HG02623 (cell line): Measurements from ENCODE around the gene PPDPF.

Source experiments
- ATAC-seq: cut with Tn5 transposase; IDR thresholded peaks from one replicate; pipeline ENCODE4 v1.9.1; 2021; ENCODE audit warnings: moderate library complexity; ENCODE audit not compliant: unreplicated experiment

Gene PPDPF

DNA sequence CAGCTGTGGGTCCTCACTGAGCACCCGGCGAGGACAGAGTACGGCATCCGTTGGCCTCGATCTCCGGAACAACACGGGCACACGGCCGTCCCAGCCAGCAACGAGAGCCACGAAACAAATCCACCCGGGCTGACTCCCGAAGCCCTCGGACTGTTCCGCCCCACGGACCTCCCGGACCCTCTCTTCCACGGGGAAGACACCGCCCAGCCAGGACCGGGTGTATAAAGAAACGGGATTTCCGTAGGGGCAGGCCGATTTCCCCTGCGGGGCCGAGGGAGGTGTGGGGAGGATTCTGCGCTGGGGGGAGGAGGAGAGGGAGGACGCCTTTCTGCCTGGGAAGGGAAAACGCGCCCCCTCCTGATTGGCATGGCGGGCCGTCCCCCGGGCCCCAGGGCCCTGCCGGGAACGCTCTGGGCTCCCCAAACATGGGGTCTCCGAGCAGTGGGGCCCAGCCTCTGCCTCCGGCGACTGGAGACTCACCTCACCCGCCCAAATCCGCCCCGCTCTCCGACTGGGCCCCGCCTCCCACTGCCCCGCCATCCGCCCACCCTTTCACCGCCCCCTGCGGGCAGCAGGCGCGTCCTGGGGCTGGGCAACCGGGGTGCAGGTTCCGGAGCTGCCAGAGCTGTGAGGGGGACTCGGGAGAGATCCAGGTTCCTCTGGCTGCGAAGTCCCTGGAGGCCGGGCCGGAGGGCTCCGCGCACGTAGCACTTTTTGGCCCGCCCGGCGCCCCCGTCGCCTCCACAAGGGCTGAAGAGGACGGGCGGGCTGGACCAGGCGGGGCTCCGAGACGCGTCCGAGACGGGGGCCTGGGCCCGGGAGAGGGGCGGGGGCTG, 679 bp upstream of the PPDPF start:
- ATAC-seq = peak; percentile 20

DNA sequence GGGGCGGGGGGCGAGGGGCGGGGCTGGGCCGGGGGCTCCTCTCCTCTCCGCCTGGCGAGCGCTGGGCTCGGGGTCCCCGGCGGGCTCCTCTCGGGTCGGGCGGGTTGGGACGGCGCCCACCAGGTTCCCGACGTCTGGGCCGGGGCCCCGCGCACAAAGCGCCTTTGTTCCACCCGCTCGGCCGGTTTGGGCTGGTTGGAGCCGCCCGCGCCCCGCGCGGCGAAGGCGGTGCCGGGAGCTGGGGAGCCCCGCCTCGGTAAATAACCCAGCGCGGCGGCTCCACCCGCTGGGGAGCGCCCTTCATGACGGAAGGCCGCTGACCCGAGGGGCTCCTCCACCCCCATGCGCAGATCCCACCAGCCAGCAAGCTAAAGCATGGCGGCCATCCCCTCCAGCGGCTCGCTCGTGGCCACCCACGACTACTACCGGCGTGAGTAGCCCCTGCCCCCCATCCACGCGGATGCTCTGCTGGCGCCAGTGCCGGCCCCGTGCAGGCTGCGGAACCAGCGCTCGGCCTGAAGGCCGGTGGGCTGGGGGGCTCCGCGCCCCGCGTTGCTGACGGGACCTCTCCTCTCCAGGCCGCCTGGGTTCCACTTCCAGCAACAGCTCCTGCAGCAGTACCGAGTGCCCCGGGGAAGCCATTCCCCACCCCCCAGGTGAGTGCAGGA, 503 bp downstream of the PPDPF start:
- peak; percentile 16 for ATAC-seq

DNA sequence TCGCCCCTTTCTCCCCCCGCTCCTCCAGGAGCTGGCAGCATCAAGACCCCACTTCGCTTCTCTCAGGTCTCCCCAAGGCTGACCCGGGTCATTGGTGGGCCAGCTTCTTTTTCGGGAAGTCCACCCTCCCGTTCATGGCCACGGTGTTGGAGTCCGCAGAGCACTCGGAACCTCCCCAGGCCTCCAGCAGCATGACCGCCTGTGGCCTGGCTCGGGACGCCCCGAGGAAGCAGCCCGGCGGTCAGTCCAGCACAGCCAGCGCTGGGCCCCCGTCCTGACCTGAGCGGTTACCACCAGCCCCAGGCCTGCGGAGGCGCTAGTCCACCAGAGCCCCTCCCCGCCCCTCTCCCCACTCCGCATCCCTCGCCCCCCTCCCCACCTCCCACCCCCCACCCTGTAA, 1.0 kb downstream of the PPDPF start:
- ATAC-seq = no peak

DNA sequence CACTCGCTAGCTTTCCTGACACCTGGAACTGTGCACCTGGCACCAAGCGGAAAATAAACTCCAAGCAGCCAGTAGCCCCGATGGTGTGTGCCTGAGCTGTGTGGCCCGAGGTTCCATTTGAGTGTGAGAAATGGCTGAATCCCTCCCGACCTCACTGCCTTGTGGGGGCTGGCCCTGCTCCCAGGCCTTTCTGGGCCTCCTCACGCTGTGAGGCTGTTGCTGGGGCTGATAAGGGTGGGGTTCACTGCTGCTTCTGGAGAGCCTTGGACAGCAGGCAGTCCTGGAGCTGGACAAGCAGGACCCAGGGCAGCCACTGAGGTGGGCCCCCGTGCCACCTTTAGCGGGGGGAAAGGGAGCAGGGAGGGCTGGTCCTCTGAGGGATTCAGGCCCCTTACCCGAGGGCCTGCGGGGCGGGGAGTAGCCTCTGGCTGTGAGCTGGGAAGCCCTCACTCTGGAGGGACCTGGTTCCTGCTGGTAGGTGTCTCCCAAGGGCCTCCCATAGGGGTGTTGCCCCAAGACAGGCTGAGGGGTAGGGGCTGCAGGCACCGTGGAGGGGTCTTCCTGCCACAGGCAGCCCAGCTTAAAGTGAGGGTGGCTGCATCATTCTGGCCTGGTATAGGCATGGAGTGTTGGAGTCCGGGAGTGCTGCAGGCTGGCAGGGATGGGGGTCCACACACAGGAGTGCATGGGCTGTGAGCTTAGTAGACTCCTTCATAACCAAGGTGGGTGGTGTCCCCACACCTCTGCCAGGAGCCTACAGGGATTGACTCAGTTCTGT, 1.7 kb downstream of the PPDPF start:
- ATAC-seq = no peak

DNA sequence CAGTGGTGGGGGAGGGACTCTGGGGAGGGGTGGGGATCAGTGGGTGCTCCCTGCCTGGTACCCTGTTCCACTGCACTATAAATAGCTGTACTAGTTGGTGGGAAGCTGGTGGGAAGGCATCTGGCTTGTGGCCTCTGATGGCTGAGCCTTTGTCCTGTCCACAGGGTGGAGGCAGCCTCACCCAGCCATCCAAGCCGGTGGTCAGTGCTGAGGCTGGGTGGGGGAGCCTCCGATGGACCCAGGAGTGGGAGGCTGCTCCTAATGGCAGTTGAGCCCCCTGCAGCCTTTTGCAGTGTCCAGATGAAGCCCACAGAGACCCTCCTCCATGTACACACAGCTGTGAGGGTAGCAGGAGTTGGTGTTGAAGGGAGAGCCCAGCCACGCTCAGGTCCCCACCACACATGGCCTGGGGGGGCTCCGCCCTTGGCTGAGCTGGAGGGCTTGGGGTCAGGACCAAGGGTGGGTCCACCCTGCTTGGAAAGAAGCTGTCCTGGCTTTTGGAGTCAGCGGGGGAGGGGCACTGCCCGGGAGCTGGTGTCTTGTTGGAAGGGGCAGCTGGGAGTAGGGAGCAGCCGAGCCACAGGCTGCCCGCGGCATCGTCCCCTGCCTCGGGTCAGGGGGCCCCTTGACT, 2.5 kb downstream of the PPDPF start:
- ATAC-seq = no peak

DNA sequence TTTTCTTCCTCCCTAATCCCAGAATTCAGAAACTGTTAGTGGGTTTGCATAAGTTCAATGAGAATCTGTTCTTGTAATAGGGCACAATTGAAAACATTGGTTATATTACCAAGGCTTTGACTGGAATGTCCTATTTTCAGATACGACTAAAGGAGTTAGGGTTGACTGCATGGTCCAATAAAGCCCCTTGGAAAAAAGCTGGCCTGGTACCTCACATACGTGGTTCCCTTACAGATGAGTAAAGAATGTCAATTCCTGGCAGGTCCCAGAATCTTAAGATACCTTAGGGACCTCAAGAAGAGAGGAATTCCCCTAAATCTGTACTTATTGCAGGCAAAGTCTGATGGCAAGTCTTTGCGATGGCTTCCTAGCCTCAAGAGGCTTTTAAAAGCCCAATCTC, 4.6 kb downstream of the PPDPF start:
- no peak for ATAC-seq

DNA sequence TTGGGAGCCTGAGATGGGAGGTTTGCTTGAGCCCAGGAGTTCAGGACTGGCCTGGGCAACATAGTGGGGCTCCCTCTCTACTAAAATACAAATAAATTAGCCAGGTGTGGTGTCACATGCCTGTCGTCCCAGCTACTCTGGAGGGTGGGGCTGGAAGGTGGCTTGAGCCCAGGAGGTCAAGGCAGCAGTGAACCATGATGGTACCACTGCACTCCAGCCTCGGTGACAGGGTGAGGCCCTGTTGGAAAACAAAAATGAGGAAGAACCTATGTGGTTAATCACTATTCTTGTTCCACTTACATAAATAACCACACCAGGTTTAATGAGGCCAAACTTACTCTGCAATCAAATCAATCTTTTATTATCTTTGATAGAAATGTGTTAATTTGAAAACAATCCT, 5.4 kb downstream of the PPDPF start:
- no peak for ATAC-seq

DNA sequence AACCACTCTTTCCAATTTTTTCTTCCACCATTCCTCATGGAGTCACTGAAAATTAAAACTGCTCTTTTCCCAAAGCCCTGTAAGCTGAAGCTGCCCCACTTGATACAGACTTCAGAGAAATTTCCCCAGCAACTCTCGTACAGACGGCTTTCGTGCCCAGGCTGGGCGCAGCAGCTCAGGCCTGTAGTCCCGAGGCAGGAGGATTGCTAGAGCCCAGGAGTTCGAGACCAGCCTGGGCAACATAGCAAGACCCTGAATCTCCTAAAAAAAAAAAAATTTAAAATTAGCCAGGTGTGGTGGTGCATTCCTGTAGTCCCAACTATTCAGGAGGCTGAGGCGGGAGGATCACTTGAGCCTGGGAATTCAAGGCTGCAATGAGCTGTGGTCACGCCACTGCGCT, 6.6 kb downstream of the PPDPF start:
- ATAC-seq = no peak

DNA sequence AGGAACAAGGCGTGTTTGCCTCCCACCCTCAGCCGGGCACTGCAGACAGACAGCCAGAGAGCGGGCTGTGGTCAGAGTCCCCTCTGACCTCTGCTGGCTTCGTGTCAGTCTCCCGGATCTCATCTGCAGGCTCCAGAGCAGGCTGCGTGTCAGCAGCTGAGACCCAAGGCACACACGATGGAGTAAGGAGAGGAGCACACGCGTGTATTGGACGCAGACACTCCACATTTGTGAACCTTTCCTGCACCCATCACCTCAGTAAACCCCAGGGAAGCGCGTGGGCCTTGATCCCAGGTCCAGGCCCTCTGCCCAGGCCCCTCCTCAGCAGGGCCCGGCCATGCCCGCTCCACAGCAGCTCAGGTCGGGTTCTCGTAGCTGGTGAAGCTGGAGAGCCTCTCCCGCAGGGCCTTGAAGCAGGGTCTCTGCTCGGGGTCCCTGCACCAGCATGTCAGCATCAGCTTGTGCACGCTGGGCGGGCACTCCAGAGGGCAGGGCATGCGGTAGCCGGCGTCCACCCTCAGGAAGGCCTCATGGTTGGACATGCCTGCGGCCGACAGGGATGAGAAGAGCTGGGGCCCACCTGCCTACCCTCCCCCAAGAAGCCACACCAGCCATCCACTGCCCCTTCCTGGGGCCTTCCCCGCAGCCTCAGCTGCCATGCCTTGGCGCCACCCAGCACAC, 8.8 kb downstream of the PPDPF start:
- ATAC-seq = no peak

DNA sequence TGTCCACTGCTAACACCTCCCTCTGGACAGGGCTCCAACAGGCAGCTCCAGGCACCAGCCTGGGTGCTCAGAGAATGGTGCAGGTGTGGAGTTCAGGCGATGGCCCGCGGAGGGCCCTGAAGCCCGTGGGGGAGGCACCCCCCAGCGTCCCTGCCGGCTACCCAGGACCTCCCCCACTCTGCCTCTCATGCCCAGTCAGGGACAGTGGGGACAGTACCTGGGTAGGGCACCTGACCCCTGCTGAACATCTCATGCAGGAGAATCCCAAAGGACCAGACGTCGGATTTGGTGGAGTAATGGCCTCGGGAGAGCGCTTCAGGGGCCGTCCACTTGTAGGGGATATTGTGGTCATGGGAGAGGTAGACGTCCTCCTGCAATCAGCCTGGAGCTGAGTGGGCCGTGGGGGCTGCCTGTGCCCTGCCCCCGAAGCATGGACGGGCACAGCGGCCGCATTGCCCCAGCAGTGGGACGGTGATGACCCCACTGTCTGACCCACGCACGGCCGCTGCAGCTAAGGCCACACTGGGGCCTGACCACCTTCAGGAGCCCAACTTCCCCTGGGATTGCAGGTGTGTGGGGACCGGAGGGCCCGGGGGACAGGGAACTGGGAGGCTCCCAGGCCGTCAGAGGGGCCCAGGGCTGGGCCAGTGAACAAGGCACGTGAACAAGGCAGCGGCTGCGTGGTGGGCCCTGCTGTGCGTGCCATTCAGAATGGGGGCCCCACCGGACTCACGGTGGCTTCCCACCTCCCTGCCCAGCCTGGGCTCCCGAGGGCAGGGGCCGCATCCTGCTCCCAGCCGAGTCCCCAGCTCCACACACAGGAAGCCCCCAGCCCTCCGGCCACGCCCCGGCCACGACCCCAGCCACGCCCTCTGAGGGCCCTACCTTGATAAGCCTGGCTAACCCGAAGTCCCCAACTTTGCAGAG, 9.6 kb downstream of the PPDPF start:
- ATAC-seq = no peak

DNA sequence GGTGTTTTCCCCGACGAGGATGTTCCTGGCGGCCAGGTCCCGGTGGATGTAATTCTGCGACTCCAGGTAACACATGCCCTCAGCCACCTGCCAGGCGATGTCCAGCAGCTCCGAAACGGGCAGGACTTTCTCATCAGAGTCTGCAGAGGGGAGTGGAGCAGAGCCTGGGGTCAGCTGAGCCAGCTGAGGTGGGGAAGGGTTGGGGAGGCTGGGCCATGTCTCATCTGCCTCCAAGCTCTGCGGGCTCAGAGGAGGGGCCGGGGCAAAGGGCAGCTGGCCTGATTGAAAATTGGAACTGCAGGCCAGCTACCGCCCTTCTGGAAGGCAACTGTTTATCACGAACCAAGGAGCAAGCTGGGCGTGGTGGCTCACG, 10.2 kb downstream of the PPDPF start:
- ATAC-seq = no peak

DNA sequence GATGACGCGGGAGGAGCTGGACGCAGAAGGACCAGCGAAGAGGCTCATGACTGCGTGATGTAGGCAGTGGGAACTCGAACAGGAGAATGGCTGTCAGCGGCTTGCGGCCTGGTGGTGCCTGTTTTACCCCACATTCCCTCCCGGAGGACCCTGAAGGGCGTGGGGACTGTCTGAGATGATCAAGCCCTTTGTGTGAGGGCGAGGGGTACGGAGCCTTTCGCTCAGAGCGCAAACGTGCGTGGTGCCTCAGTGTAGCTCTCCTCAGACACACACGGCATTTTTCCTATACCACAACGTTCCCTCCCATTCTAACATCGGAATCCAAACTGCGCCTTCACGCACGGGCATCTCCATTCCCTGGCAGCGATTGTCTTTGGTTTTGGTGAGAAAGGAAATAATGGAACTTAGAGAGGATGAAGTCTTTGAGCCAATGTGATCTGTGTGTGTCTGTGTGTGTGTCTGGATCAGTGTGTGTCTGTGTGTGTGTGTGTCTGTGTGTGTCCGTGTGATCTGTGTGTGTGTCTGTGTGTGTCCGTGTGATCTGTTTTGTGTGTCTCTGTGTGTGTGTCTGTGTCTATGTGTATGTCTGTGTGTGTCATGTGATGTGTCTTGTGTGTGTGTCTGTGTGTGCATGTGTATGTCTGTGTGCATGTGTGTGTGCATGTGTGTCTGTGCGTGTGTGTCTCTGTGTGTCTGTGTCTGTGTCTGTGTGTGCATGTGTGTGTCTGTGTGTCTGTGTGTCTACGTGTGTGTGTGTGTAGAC, 11.3 kb downstream of the PPDPF start:
- ATAC-seq = no peak

DNA sequence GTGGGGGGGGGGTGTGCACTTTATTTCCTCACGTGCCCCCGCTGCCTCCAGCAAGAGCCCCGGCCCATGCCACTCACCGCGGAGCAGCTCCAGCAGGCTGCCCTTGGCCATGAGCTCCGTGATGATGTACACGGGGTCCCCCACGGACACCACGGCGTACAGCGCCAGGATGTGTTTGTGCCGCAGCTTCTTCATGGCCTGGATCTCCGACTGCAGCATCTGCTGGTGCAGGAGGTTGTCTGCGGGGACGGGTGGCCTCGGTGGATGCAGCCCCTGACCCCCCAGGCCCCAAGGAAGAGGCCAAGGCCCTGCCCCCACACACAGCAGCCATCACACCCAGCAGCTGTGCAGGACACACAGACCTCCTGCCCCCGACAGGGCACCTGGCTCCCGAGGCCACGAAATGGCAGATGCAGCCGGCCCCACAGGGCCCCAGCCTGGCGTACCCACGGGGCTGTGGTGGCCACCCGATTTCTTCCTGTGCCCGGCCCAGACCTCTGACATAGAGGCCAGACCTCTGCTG, 11.9 kb downstream of the PPDPF start:
- ATAC-seq = no peak

DNA sequence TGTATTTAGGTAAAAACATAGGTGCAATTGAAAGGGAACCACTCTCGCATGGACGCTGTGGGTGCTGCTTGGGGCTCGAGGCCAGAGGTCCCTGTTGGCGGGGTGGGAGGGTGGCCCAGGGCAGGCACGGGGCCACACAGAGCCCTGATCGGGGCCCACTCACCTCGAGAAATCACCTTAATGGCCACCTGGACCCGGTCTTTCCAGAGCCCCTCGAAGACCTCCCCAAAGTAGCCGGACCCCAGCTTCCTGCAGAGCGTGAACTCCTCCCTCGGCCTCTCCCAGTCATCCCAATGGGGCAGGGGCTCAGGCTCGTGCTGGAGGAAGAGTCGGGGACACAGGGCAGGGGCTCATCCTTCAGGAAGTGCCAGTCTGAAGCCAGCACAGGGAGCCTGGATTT, 12.8 kb downstream of the PPDPF start:
- no peak for ATAC-seq

DNA sequence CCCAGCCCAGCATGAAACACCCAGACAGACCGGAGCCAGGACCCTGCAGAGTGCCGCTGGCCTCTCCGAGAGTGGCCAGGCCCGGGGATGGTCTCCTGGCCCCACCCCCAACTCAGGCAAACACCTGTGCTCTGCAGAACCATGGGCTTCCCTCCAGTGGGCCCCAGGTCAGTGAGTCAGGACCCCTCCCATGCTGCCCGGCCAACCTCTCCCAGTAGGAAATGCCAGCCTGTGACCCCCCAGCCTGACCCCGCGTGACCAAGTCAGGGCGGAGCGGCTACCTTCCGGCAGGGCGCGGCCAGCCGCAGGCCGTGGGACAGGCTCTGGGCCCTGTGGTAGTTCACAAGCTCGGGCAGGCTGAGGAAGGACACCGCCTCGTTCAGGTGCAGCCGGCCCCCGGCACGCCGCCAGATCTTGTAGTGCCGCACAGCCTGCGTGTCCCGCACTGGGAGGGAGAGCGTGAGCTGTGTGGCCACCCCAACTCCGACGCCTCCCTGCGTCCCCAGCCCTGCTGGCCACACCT, 13.4 kb downstream of the PPDPF start:
- ATAC-seq = no peak

DNA sequence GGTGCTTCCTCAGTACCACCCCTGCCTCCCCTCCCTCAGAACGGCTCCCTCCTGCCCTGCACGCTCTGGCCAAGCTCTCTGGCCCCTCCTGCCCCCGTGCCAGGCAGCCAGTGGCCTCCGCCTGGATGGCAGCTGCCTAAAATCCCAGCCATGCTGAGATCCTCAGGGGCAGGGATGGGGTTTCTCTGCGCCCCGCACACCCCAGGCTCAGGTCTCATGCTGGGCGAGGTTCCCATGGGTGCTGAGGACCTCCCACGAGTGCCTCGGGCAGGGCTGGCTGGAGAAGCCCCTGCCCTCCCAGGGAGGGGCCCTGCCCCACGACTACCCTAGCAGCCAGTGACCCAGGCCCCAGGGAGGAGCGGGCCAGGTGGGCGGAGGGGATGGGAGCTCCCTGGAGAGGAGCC, 13.9 kb downstream of the PPDPF start:
- no peak for ATAC-seq

DNA sequence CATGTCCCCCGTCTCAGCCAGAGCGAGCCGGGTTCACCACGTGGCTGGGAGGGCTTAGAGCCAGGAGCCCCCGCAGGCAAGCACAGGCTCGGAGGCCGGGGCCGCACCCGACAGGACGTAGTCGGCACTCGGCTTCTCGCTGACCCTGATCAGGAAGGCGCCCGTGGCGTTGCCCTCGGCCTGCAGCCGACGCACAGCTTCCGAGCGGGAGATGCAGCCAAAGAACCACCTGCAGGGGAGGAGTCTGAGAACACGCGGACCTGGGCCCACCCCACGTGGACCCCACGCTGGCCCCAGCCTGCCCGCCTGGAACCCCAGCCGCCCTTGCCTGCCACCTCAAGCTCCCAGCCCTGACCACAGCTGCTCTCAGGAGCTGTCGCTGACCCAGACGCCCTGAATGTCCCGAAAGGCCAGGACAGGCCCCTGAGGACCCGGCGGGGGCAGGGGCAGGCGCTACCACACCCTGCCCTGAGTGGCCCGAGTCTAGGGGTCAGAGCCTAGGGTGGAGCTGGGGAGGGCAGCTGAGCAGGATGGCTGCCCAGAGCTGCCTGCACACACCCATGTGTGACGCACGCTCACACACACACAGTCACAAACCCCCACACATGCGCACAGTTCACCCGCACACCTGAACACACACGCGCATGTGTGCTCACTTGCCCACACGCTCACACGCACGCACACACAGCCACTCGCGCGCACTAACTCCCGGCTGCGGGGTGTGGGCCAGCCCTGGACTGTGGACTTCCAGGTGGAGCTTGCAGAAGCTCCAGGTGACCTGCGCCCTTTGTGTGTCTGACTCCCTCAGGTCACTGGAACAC, 14.5 kb downstream of the PPDPF start:
- ATAC-seq = no peak
